Transverse colon (tissue), 3 donors: ENCODE measurements around the gene C19orf12.

ENCODE experiments used
- POLR2A ChIP-seq: fragments of 450-650 bp; IDR thresholded peaks from one replicate; pipeline ENCODE4 v1.6.1; 2016; ENCODE audit warnings: antibody characterized with exemption, mild to moderate bottlenecking, moderate library complexity
- TF ChIP-seq, protein P1 (sequence below), 5 experiments: fragments of 200-600 bp in 3 of 5; fragments of 450-650 bp in 2 of 5; sonication (generic) in 3 of 5; IDR thresholded peaks; 1 replicate in 2 of 5; 2 replicates in 3 of 5; pipeline ENCODE4 v1.5.1; 2016 to 2017; ENCODE audit warnings: antibody characterized with exemption in 5 of 5, inconsistent platforms in 3 of 5, mild to moderate bottlenecking in 2 of 5, moderate library complexity in 1 of 5

DNA sequence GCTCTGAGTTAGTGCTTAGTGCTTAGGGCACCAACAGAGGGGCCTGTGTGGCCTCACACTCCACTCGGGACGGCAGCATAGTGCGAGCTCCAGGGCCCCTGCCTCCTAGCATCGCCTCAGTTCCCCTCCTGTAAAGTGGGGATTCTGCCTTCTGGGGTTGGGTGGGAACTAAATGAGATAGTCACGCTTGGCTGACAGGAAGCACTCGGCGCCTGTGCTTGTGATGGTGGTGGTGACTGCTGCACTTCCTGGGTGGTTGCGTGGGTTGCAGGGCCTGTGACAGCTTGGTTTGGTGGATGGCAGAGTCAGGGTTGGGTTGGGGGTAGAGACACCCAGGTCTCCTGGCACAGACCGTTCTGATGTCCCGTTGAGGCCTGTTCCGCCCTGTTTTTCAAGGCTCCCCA, 42.1 kb downstream of the C19orf12 start:
- TF ChIP-seq POLR2A = no peak
- TF ChIP-seq, protein P1, sequence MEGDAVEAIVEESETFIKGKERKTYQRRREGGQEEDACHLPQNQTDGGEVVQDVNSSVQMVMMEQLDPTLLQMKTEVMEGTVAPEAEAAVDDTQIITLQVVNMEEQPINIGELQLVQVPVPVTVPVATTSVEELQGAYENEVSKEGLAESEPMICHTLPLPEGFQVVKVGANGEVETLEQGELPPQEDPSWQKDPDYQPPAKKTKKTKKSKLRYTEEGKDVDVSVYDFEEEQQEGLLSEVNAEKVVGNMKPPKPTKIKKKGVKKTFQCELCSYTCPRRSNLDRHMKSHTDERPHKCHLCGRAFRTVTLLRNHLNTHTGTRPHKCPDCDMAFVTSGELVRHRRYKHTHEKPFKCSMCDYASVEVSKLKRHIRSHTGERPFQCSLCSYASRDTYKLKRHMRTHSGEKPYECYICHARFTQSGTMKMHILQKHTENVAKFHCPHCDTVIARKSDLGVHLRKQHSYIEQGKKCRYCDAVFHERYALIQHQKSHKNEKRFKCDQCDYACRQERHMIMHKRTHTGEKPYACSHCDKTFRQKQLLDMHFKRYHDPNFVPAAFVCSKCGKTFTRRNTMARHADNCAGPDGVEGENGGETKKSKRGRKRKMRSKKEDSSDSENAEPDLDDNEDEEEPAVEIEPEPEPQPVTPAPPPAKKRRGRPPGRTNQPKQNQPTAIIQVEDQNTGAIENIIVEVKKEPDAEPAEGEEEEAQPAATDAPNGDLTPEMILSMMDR (IDR thresholded peaks at IDR 0.05) = no peak
